Esophagus muscularis mucosa (tissue), 4 donors: ENCODE data around the gene SPATA24. TPM values are rescaled to one million over a fixed set of nuclear protein-coding genes. Genes with fewer than 3 reads are reported as not detected.
"Not testable (repeated sequence)": the region's sequence is repeated elsewhere in the genome, so short reads cannot be mapped to it uniquely, and the experiment has no call there.

Experiments used
- DNase-seq: peaks from one replicate; pipeline ENCODE4 v3.0.0-alpha.2; 2017; ENCODE audit errors: extremely low spot score
- H3K27ac ChIP-seq, 4 donors: fragments of 200-600 bp; sonication (generic); replicated peaks in 1 of 4; 1 replicate in 3 of 4; 2 replicates in 1 of 4; pipeline ENCODE4 v1.5.1; 2016 to 2019; ENCODE audit warnings: mild to moderate bottlenecking in 1 of 4
- H3K27me3 ChIP-seq, 4 donors: fragments of 200-600 bp; sonication (generic); one replicate each; pipeline versions ENCODE4 v1.5.1 to v1.6.0; 2016 to 2019
- H3K36me3 ChIP-seq, 4 donors: fragments of 200-600 bp; sonication (generic); one replicate each; pipeline ENCODE4 v1.5.1; 2016 to 2019
- H3K4me1 ChIP-seq, 4 donors: fragments of 200-600 bp; sonication (generic); one replicate each; pipeline ENCODE4 v1.5.1; 2016 to 2019
- H3K4me3 ChIP-seq, 4 donors: fragments of 200-600 bp; sonication (generic); 1 replicate in 2 of 4; 2 replicates in 2 of 4; pipeline ENCODE4 v1.5.1; 2016 to 2019; ENCODE audit warnings: mild to moderate bottlenecking in 4 of 4, moderate library complexity in 1 of 4
- H3K9me3 ChIP-seq, 4 donors: fragments of 200-600 bp; sonication (generic); 1 replicate in 3 of 4; 2 replicates in 1 of 4; pipeline ENCODE4 v1.5.1; 2016 to 2019
- CTCF ChIP-seq, 3 experiments: fragments of 200-600 bp in 2 of 3; fragments of 450-650 bp in 1 of 3; sonication (generic) in 2 of 3; IDR thresholded peaks; one replicate each; pipeline ENCODE4 v1.5.1; 2017 to 2019; ENCODE audit warnings: antibody characterized with exemption in 3 of 3, mild to moderate bottlenecking in 2 of 3, moderate library complexity in 1 of 3
- EP300 ChIP-seq: sonication (generic); formaldehyde crosslinking; IDR thresholded peaks from one replicate; pipeline ENCODE4 v1.6.1; 2017; ENCODE audit warnings: antibody characterized with exemption
- POLR2A ChIP-seq: fragments of 450-650 bp; IDR thresholded peaks from one replicate; pipeline ENCODE4 v1.6.1; 2017; ENCODE audit warnings: antibody characterized with exemption, moderate library complexity, mild to moderate bottlenecking, low read depth
- POLR2AphosphoS5 ChIP-seq, 2 donors: sonication (generic); formaldehyde crosslinking; IDR thresholded peaks; one replicate each; pipeline ENCODE4 v1.6.1; 2017; ENCODE audit warnings: antibody characterized with exemption in 2 of 2
- WGBS: methylation state at CpG from one replicate; pipeline ENCODE4 v1.1.5; 2018; 5-methylcytosine and 5-hydroxymethylcytosine counted together
- intact Hi-C: fragments of 100-400 bp; cut with DNase I; formaldehyde crosslinking; loops from one replicate; pipeline ENCODE4 v1.15.1; 2023
- total RNA-seq, 4 donors: library from RNA; depleted of rRNA; stranded (reverse); fragments of >200 nt; gene quantifications; one replicate each; pipeline versions ENCODE4 v1.1.0 to v1.2.1, GENCODE V29; 2016

The SPATA24 gene
- total RNA-seq, 4 donors from 2014 or later = 2.9 to 6.5 (median 4.8) TPM

DNA sequence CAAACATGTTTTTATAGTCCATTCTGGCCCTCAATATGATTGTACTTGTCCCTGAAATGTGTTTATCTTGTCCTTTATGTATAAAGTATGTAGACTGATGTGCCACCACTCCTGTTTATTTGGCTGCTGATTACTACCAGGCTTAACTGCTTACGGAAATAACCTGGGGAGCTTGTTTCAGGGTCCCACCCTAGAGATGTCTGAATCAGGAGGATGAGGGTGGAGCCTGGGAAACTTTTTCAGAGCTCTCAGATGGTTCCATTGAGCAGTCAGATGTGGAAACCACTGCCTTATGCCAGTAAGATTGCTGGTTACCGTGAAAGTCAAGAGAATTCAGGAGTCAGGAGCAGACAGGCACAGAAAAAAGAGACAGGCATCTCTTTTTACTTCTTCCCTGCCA is 40.0 kb downstream of the SPATA24 start:
- H3K27me3 ChIP-seq = no peaks in the 10 kb centered on the region
- H3K4me3 ChIP-seq = no peak overlapping the region
- no peaks in the 10 kb centered on the region for H3K9me3 ChIP-seq
- peaks cover 3 to 32% (median 15%) of the 10 kb centered on the region in 4 donors for H3K4me1 ChIP-seq
- intact Hi-C loops = no loop called here
- H3K36me3 ChIP-seq = peaks cover 29 to 62% (median 47%) of the 10 kb centered on the region in 4 donors
- 75% methylated on average over 2 of the region's 2 CpGs for WGBS
- TF ChIP-seq POLR2A (no peak), CTCF (IDR thresholded peaks at IDR 0.05) (no peak), POLR2AphosphoS5 (IDR thresholded peaks at IDR 0.05) (no peak), EP300 (no peak)
- no peak for DNase-seq
- no peak overlapping the region for H3K27ac ChIP-seq

DNA sequence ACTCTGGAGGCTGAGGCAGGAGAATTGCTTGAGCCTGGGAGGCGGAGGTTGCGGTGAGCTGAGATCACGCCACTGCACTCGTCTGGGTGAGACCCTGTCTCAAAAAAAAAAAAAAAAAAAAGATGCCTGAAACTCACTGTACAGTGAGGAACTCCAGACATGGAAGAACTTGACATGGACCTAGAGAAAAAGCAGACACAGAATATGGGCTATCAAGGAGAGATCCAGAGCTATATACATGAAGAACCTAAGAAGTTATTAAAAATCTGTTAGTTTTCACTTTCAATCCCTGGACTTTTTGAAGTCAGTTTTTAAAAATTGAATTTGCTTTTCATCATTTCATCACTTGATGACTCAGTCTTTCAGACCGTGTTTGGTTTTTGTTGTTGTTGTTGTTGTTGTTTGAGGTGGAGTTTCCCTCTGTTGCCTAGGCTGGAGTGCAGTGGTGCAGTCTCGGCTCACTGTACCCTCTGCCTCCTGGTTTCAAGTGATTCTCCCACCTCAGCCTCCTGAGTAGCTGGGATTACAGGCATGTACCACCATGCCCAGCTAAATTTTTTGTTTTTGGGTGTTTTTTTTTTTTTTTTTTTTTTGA is 42.0 kb downstream of the SPATA24 start:
- peaks cover 24 to 42% (median 38%) of the 10 kb centered on the region in 4 donors for H3K36me3 ChIP-seq
- DNase-seq = no peak
- no peak overlapping the region for H3K27ac ChIP-seq
- TF ChIP-seq CTCF (IDR thresholded peaks at IDR 0.05) (no peak), POLR2A (no peak), POLR2AphosphoS5 (IDR thresholded peaks at IDR 0.05) (no peak), EP300 (no peak)
- H3K4me3 ChIP-seq = no peak overlapping the region
- H3K4me1 ChIP-seq = peaks cover 3 to 49% (median 25%) of the 10 kb centered on the region in 4 donors
- H3K9me3 ChIP-seq = no peaks in the 10 kb centered on the region
- WGBS = 67% methylated on average over 6 of the region's 6 CpGs
- H3K27me3 ChIP-seq = no peaks in the 10 kb centered on the region
- intact Hi-C loops = no loop called here

- Histone ChIP-seq H3K27me3 (no peaks in the 10 kb centered on the region), H3K4me3 (no peak overlapping the region), H3K36me3 (peaks cover 11 to 26% (median 23%) of the 10 kb centered on the region in 4 donors), H3K27ac (no peak overlapping the region), H3K4me1 (peaks cover 3 to 54% (median 29%) of the 10 kb centered on the region in 4 donors), H3K9me3 (no peaks in the 10 kb centered on the region)
- DNase-seq = no peak
- TF ChIP-seq CTCF (IDR thresholded peaks at IDR 0.05) (no peak), EP300 (no peak), POLR2A (no peak), POLR2AphosphoS5 (IDR thresholded peaks at IDR 0.05) (no peak)
- intact Hi-C loops = no loop called here
- 96% methylated on average over 4 of the region's 4 CpGs for WGBS
Observed at GRCh38 chr5:139360384-139360783, 43.5 kb downstream of the SPATA24 start.

DNA sequence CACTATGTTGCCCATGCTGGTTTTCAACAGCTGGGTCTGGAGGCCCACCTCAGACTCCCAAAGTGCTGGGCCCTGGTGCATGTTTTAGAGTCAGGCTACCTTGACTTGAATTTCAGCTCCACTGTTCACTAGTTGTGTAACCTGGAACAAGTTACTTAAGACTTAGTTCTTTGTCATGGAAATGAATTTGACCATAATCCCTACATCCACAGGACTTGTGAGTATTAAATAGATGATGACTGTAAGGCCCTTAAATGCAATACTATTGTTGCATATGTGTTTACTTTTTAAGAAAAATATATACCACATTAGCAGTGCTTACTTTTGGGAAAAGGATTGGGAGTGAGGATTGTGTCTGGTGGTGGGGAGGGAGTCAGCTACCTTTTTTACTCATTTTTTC is 45.8 kb downstream of the SPATA24 start:
- TF ChIP-seq POLR2AphosphoS5 (IDR thresholded peaks at IDR 0.05) (no peak), EP300 (no peak), CTCF (IDR thresholded peaks at IDR 0.05) (no peak)

GRCh38 chr5:139355900-139356299 is 48.0 kb downstream of the SPATA24 start:
- H3K27ac ChIP-seq, DNase-seq, intact Hi-C loops, H3K4me3 ChIP-seq, H3K27me3 ChIP-seq, H3K9me3 ChIP-seq: not testable (repeated sequence)
- peaks cover 0 to 12% (median 2%) of the 10 kb centered on the region in 4 donors for H3K36me3 ChIP-seq
- H3K4me1 ChIP-seq = peaks cover 12 to 62% (median 48%) of the 10 kb centered on the region in 4 donors
- 93% methylated on average over 8 of the region's 8 CpGs for WGBS

More for the DNA sequence above, 45.8 kb downstream of the SPATA24 start:
- Histone ChIP-seq H3K9me3 (no peaks in the 10 kb centered on the region), H3K27me3 (no peaks in the 10 kb centered on the region), H3K27ac (no peak overlapping the region), H3K4me1 (peaks cover 6 to 56% (median 34%) of the 10 kb centered on the region in 4 donors), H3K4me3 (no peak overlapping the region), H3K36me3 (peaks cover 0 to 12% (median 2%) of the 10 kb centered on the region in 4 donors)
- intact Hi-C loops = no loop called here
- DNase-seq = no peak
